Measurements from ENCODE around the gene EPB41L3.

Gene EPB41L3

GRCh38 chr18:5413447-5413846 lies 130.3 kb downstream of the EPB41L3 start:
- DNase-seq (ENCODE audit: low read depth), result no peak

DNA sequence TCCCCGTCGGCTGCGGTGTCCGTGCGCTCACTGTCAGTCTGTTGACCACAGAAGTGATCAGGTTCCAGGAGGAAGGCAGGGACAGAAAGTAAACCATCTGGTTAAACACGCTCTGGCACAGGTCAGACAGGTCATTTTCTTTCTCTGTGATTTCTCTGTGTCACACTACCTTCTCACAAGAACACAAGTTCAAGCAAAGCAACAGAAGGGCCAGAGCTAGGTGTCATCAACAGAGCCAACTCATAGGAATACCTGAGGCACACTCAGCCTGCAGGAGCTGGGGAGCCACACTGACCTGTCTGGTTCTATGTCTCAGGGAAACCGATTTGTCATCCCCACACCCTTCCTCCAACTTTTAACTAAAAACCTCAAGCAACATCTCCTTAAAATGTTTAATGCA lies 133.2 kb downstream of the EPB41L3 start:
- DNase-seq (ENCODE audit: low read depth), result no peak

DNA sequence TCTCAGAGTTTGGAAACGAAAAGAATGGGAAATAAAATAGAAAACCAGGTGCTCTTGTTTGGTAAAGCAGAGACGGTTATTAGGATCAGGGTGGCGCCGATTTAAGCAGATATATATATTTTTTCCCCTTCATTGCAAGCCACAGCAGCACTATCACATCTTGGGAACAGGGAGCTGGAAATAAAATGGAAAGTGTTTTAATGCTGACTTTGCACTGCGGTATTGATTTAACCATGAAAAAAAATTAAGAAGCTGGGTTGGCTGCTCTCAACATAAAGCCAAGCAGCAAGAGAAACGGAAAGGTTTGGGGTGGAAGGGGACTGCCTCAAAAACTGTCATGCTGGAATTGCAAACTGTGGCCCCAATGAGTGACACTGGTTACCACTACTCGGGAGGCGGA lies 145.5 kb downstream of the EPB41L3 start:
- no peak for DNase-seq (ENCODE audit: low read depth)

DNA sequence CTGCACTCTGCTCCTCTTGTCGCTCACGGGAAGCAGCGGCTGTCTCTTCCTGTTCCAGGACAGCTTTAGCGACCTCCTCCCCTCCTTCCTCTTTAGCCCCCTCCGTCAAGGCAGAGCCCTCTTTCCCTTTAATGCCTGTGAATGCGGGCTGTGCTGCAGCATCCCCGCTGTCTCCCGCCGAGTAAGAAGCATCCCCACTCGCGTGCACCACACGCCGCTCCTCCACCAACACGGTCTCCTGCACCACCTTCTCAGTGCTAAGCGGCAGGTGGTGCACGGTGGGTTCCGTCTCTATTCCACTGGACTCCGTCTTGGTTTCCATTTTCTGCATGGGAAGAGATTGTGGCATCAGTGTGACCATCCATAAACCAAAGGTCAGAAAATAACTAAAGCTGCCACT lies 146.7 kb downstream of the EPB41L3 start:
- DNase-seq (ENCODE audit: low read depth), result no peak

- DNase-seq (ENCODE audit: low read depth), result no peak
These were observed 147.8 kb downstream of the EPB41L3 start for GRCh38 chr18:5395860-5396448.

DNA sequence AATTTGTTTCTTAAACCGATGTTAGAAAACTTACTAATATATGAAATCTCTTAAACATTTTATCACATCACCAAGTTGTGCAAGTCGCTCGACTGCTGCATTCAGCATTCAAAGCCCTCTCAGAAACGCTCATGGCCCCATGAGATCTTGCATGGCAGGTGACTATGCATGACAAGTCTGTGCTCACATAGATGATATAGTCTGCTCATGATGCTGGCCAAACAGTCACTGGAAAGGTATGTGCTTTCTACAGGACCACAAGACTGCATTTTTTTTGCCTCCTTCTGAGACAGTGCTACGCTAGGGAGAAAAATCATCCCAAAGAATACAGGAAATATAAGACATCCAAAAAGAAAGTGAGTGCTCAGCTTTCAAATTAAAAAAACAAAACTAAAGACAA lies 150.0 kb downstream of the EPB41L3 start:
- no peak for DNase-seq (ENCODE audit: low read depth)

GRCh38 chr18:5391409-5391808 lies 152.4 kb downstream of the EPB41L3 start:
- no peak for DNase-seq (ENCODE audit: low read depth)

- no peak for DNase-seq (ENCODE audit: low read depth)
These were observed 154.4 kb downstream of the EPB41L3 start for GRCh38 chr18:5389356-5389755.

- no peak for DNase-seq (ENCODE audit: low read depth)
These were observed 154.9 kb downstream of the EPB41L3 start for GRCh38 chr18:5388896-5389295.

GRCh38 chr18:5380586-5380985 lies 163.2 kb downstream of the EPB41L3 start:
- DNase-seq (ENCODE audit: low read depth), result no peak

- no peak for DNase-seq (ENCODE audit: low read depth)
These were observed 166.8 kb downstream of the EPB41L3 start for GRCh38 chr18:5376986-5377385.

- DNase-seq (ENCODE audit: low read depth), result no peak
These were observed 173.5 kb downstream of the EPB41L3 start for GRCh38 chr18:5370332-5370731.

DNA sequence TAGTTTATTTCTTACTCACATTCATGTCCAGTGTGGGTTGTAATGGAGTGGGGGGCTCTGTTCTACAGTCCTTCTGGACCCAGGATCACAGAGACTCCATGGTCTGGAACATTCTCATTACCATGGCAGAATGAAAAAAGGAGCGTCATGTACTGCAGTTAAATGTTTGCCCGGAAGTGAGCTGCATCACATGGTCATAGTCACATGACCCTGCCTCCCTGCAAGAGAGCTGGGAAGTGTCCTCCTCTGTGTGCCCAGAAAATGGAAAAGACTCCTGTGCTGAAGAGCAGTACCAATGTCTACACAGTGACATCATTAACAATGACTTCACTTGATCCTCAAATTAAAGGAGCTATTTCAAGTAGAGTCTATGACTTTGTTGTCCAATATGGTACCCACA lies 174.3 kb downstream of the EPB41L3 start:
- DNase-seq (ENCODE audit: low read depth), result no peak

- no peak for DNase-seq (ENCODE audit: low read depth)
These were observed 178.4 kb downstream of the EPB41L3 start for GRCh38 chr18:5365443-5365842.

DNA sequence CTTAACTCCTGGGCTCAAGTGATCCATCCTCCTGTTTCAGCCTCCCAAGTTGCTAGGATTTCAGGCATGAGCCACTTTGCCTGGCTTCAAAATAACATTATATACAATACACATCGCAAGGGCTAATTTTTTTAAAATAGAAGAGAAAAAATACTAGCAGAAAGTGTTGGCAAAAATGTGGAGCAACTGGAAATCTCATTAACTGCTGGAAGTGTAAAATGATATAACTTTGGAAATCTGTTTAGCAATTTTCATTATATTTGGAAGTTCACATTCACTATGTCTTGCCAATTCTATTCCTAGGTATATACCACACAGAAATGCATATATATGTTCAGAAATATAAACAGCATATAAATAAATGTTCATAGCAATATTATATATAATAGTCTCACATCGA lies 193.2 kb downstream of the EPB41L3 start:
- no peak for DNase-seq (ENCODE audit: low read depth)
